Hepatocyte (in vitro differentiated cells): ENCODE measurements around the gene P2RY8. TPM values are rescaled to one million over a fixed set of nuclear protein-coding genes. Genes with fewer than 3 reads are reported as not detected.

Experiments used
- DNase-seq: peaks from one replicate; pipeline ENCODE4 v3.0.0-alpha.2; 2016; ENCODE audit warnings: low spot score
- H2AFZ ChIP-seq: fragments of 200-600 bp; sonication (generic); 2 replicates; pipeline ENCODE4 v1.6.0; 2016; ENCODE audit warnings: antibody characterized with exemption, mild to moderate bottlenecking
- H3K27ac ChIP-seq: fragments of 200-600 bp; sonication (generic); 2 replicates; pipeline ENCODE4 v1.5.1; 2016; ENCODE audit warnings: mild to moderate bottlenecking
- H3K27me3 ChIP-seq: fragments of 200-600 bp; sonication (generic); 2 replicates; pipeline ENCODE4 v1.6.1; 2016
- H3K36me3 ChIP-seq: fragments of 200-600 bp; sonication (generic); replicated peaks from 2 replicates; pipeline ENCODE4 v1.5.1; 2016; ENCODE audit warnings: low read depth; ENCODE audit not compliant: insufficient read depth
- H3K4me1 ChIP-seq: fragments of 200-600 bp; sonication (generic); 2 replicates; pipeline ENCODE4 v1.5.1; 2016; ENCODE audit warnings: mild to moderate bottlenecking, moderate library complexity; ENCODE audit not compliant: insufficient read depth
- H3K4me2 ChIP-seq: fragments of 200-600 bp; sonication (generic); 2 replicates; pipeline ENCODE4 v1.6.0; 2016
- H3K4me3 ChIP-seq: fragments of 200-600 bp; sonication (generic); 2 replicates; pipeline ENCODE4 v1.5.1; 2016; ENCODE audit warnings: mild to moderate bottlenecking
- H3K79me2 ChIP-seq: fragments of 200-600 bp; sonication (generic); 2 replicates; pipeline ENCODE4 v1.6.0; 2017; ENCODE audit warnings: mild to moderate bottlenecking
- H3K9me2 ChIP-seq: fragments of 200-600 bp; sonication (generic); replicated peaks from 2 replicates; pipeline ENCODE4 v1.6.0; 2017; ENCODE audit warnings: mild to moderate bottlenecking; ENCODE audit not compliant: insufficient read depth
- H3K9me3 ChIP-seq: fragments of 200-600 bp; sonication (generic); 2 replicates; pipeline ENCODE4 v1.5.1; 2016; ENCODE audit warnings: low read depth, mild to moderate bottlenecking
- H4K20me1 ChIP-seq: fragments of 200-600 bp; sonication (generic); 2 replicates; pipeline ENCODE4 v1.6.0; 2016; ENCODE audit warnings: mild to moderate bottlenecking; ENCODE audit not compliant: insufficient read depth, poor library complexity, severe bottlenecking
- EZH2 ChIP-seq: fragments of 200-600 bp; sonication (generic); IDR thresholded peaks from 2 replicates; pipeline ENCODE4 v1.6.1; 2016; ENCODE audit warnings: antibody characterized with exemption, mild to moderate bottlenecking, borderline replicate concordance
- EZH2phosphoT487 ChIP-seq: fragments of 200-600 bp; sonication (generic); IDR thresholded peaks from one replicate; pipeline ENCODE4 v1.6.1; 2018; ENCODE audit warnings: antibody characterized with exemption, mild to moderate bottlenecking, low read depth, moderate library complexity; ENCODE audit not compliant: unreplicated experiment, severe bottlenecking
- WGBS: methylation state at CpG from one replicate; pipeline ENCODE4 v1.1.6; 2016; ENCODE audit warnings: low lambda C conversion rate; ENCODE audit errors: missing lambda C conversion rate; 5-methylcytosine and 5-hydroxymethylcytosine counted together
- polyA plus RNA-seq: library from polyadenylated mRNA; unstranded; fragments of >200 nt; fragmentation: Nextera tagmentation; extraction: Ambion mirVana; gene quantifications from 2 replicates; pipeline ENCODE4 v1.2.1, GENCODE V29; 2016
- total RNA-seq: library from RNA; depleted of rRNA; stranded (reverse); fragments of >200 nt; gene quantifications from 2 replicates; pipeline ENCODE4 v1.2.3, GENCODE V29; 2014
- TF ChIP-seq, protein P1 (sequence below): fragments of 200-600 bp; sonication (generic); IDR thresholded peaks from 2 replicates; pipeline ENCODE4 v1.5.1; 2016; ENCODE audit warnings: antibody characterized with exemption, mild to moderate bottlenecking; ENCODE audit not compliant: poor library complexity

Gene P2RY8
- total and polyA plus RNA-seq, 2 experiments from 2014 or later = 0.07 to 0.54 TPM

DNA sequence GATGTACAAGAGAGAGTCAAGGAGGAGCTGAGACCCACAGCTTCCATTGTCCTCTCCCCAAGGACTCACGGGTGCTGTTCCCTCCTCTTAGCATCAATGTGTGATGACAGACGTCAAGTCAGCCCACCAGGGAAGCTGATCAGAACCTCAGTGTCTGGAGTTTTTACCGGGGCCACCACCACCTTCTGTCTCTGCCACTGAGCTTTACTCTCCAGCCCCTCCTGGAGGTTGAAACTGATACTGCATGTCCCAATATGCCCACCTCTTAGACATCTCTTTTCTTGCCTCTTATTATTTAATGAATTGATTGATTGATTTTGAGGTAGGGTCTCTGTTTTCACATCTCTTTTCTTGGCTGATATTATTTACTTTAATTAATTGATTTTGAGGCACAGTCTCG is 44.1 kb upstream of the P2RY8 start:
- H4K20me1 ChIP-seq = no peaks in the 10 kb centered on the region
- no peaks in the 10 kb centered on the region for H3K36me3 ChIP-seq
- TF ChIP-seq EZH2 = no peak
- TF ChIP-seq, protein P1, sequence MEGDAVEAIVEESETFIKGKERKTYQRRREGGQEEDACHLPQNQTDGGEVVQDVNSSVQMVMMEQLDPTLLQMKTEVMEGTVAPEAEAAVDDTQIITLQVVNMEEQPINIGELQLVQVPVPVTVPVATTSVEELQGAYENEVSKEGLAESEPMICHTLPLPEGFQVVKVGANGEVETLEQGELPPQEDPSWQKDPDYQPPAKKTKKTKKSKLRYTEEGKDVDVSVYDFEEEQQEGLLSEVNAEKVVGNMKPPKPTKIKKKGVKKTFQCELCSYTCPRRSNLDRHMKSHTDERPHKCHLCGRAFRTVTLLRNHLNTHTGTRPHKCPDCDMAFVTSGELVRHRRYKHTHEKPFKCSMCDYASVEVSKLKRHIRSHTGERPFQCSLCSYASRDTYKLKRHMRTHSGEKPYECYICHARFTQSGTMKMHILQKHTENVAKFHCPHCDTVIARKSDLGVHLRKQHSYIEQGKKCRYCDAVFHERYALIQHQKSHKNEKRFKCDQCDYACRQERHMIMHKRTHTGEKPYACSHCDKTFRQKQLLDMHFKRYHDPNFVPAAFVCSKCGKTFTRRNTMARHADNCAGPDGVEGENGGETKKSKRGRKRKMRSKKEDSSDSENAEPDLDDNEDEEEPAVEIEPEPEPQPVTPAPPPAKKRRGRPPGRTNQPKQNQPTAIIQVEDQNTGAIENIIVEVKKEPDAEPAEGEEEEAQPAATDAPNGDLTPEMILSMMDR = peak; percentile 59
- H3K4me1 ChIP-seq = no peaks in the 10 kb centered on the region
- no peaks in the 10 kb centered on the region for H3K9me3 ChIP-seq
- no peak overlapping the region for H3K27ac ChIP-seq
- no peaks in the 10 kb centered on the region for H3K9me2 ChIP-seq
- no peak for DNase-seq
- H3K4me3 ChIP-seq = no peak overlapping the region
- no peaks in the 10 kb centered on the region for H3K79me2 ChIP-seq
- H2AFZ ChIP-seq = no peak overlapping the region
- no peak overlapping the region for H3K4me2 ChIP-seq
- H3K27me3 ChIP-seq = no peaks in the 10 kb centered on the region
- 54% methylated on average over 4 of the region's 4 CpGs for WGBS

DNA sequence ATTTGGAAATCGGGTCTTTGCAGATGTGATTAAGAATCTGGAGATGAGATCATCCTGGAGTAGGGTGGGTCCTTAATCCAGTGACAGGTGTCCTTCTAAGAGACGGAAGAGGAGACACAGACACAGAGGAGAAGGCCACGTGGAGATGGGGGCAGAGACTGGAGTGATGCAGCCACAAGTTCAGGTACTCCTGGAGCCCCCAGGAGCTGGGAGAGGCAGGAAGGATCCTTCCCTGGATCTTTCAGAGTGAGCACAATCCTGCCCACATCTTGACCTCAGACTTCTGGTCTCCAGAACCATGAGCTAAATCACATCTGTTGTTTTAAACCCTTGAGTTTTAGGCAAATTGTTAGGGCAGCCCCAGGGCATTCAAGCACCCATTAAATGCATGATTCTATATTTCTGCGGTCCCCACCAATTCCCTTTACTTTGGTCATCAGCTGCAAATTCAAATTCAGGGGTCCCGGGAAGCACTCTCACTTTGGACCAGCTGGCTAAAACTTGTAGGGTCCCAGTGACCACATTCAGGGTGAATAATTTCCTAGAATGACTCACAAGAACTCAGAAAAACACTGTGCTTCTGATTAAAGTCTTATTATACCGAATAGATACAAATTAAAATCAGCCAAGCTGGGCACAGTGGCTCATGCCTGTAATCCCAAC is 41.7 kb upstream of the P2RY8 start:
- Histone ChIP-seq H3K27me3 (no peaks in the 10 kb centered on the region), H3K27ac (no peak overlapping the region), H3K4me1 (no peaks in the 10 kb centered on the region), H2AFZ (no peak overlapping the region), H3K4me2 (no peak overlapping the region), H3K79me2 (no peaks in the 10 kb centered on the region), H3K9me2 (no peaks in the 10 kb centered on the region), H3K4me3 (no peak overlapping the region), H4K20me1 (no peaks in the 10 kb centered on the region), H3K9me3 (no peaks in the 10 kb centered on the region), H3K36me3 (no peaks in the 10 kb centered on the region)
- no peak for DNase-seq
- TF ChIP-seq, protein P1 = no peak
- TF ChIP-seq EZH2phosphoT487 (no peak), EZH2 (no peak)
- 70% methylated on average over 6 of the region's 6 CpGs for WGBS

DNA sequence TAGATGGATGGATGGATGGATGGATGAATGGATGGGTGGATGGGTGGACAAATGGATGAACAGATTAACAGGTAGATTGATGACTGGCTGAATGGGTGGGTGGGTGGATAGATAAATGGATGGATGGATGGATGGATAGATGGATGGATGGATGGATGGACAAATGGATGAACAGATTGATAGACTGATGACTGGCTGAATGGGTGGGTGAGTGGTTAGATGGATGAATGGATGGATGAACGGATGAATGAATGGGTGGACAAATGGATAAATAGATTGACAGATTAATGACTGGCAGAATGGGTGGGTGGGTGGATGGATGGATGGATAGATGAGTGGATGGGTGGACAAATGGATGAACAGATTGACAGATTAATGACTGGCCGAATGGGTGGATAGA is 40.9 kb upstream of the P2RY8 start:
- H4K20me1 ChIP-seq = no peaks in the 10 kb centered on the region
- H3K36me3 ChIP-seq = no peaks in the 10 kb centered on the region
- DNase-seq = no peak
- no peaks in the 10 kb centered on the region for H3K4me1 ChIP-seq
- H3K4me2 ChIP-seq = no peak overlapping the region
- H3K27me3 ChIP-seq = no peaks in the 10 kb centered on the region
- H3K9me2 ChIP-seq = no peaks in the 10 kb centered on the region
- H3K9me3 ChIP-seq = no peaks in the 10 kb centered on the region
- no peak overlapping the region for H3K4me3 ChIP-seq
- H2AFZ ChIP-seq = no peak overlapping the region
- WGBS = 53% methylated on average over 2 of the region's 2 CpGs
- no peak overlapping the region for H3K27ac ChIP-seq
- no peaks in the 10 kb centered on the region for H3K79me2 ChIP-seq
- TF ChIP-seq, protein P1 = no peak
- TF ChIP-seq EZH2phosphoT487 (no peak), EZH2 (no peak)
